ENCODE results near the gene IQGAP2.

- TF ChIP-seq ZFP30 (CRISPR knock-in tag; IDR thresholded peaks at IDR 0.05) (no peak), ARNTL (CRISPR knock-in tag; IDR thresholded peaks at IDR 0.05; ENCODE audit: borderline replicate concordance, low read depth) (no peak), BACH2 (CRISPR knock-in tag; IDR thresholded peaks at IDR 0.05; ENCODE audit: borderline replicate concordance) (no peak), CSDC2 (CRISPR knock-in tag; IDR thresholded peaks at IDR 0.05) (no peak), CREB5 (CRISPR knock-in tag; IDR thresholded peaks at IDR 0.05; ENCODE audit: low read depth) (no peak), GLIS3 (CRISPR knock-in tag; IDR thresholded peaks at IDR 0.05) (no peak), POU6F1 (CRISPR knock-in tag; IDR thresholded peaks at IDR 0.05; ENCODE audit: borderline replicate concordance, low read depth) (no peak)
These were observed 249.8 kb downstream of the IQGAP2 start for GRCh38 chr5:76652809-76653414.

Data from SK-N-SH treated with all-trans-retinoic acid at 6 μM for 48 hours (cell line).